Heart right ventricle (tissue), 16 donors: Measurements from ENCODE around the gene NUB1. TPM values are rescaled to one million over a fixed set of nuclear protein-coding genes. Genes with fewer than 3 reads are reported as not detected.

Source experiments
- ATAC-seq, 8 donors: fragments of 200-7000 bp; cut with Tn5 transposase; one replicate each; pipeline ENCODE4 v1.9.1; 2020; ENCODE audit warnings: mild to moderate bottlenecking in 8 of 8, moderate library complexity in 8 of 8, moderate number of reproducible peaks in 1 of 8
- DNase-seq, 2 donors: peaks; one replicate each; pipeline ENCODE4 v3.0.0-alpha.2; 2020
- H3K27ac ChIP-seq, 10 donors: fragments of 200-600 bp; sonication (generic) in 2 of 10; one replicate each; pipeline versions ENCODE4 v1.5.0 to v1.8.0; 2020 to 2022; ENCODE audit warnings: mild to moderate bottlenecking in 3 of 10
- H3K27me3 ChIP-seq, 7 donors: fragments of 200-600 bp; one replicate each; pipeline ENCODE4 v1.8.0; 2021 to 2022; ENCODE audit warnings: mild to moderate bottlenecking in 2 of 7
- H3K36me3 ChIP-seq, 9 donors: fragments of 200-600 bp; sonication (generic) in 1 of 9; one replicate each; pipeline versions ENCODE4 v1.5.0 to v1.8.0; 2020 to 2022; ENCODE audit warnings: mild to moderate bottlenecking in 2 of 9
- H3K4me1 ChIP-seq, 9 donors: fragments of 200-600 bp; sonication (generic) in 1 of 9; one replicate each; pipeline versions ENCODE4 v1.5.0 to v1.8.0; 2020 to 2022; ENCODE audit warnings: mild to moderate bottlenecking in 4 of 9
- H3K4me3 ChIP-seq, 10 donors: fragments of 200-600 bp; sonication (generic) in 2 of 10; one replicate each; pipeline versions ENCODE4 v1.5.0 to v1.8.0; 2020 to 2022; ENCODE audit warnings: mild to moderate bottlenecking in 7 of 10, moderate library complexity in 2 of 10
- H3K9me3 ChIP-seq, 11 donors: fragments of 200-600 bp in 10 of 11; sonication (generic) in 2 of 11; one replicate each; pipeline versions ENCODE4 v1.5.0 to v1.8.0; 2013 to 2022; ENCODE audit warnings: mild to moderate bottlenecking in 2 of 11, control low read depth in 1 of 11, moderate library complexity in 1 of 11
- WGBS, 2 donors: extraction: QIAGEN DNeasy Blood & Tissue Kit; methylation state at CpG; one replicate each; pipeline ENCODE4 v1.1.7; 2013; ENCODE audit warnings: inconsistent platforms in 1 of 2; 5-methylcytosine and 5-hydroxymethylcytosine counted together
- intact Hi-C, 10 donors: fragments of 100-400 bp; cut with DNase I; formaldehyde crosslinking; loops; one replicate each; pipeline versions ENCODE4 v1.11.1 to v1.14.2; 2022
- polyA plus RNA-seq, 2 donors: library from polyadenylated mRNA; stranded (reverse); fragments of 200-250 nt; gene quantifications; one replicate each; pipeline ENCODE4 v1.2.3, GENCODE V29; 2013
- total RNA-seq, 10 donors: library from RNA; stranded (reverse); fragmentation: NEBNext Ultra II Directional in 3 of 10; extraction: Animal tissue kit (Norgen Biotek cat#: 25700) in 3 of 10; gene quantifications; one replicate each; pipeline versions ENCODE4 v1.2.1 to v1.2.4, GENCODE V29; 2021 to 2023
- TF ChIP-seq, protein P1 (sequence below), 9 donors: fragments of 200-600 bp; sonication (generic) in 2 of 9; IDR thresholded peaks; one replicate each; pipeline versions ENCODE4 v1.5.0 to v1.8.0; 2021 to 2022; ENCODE audit warnings: antibody characterized with exemption in 9 of 9, mild to moderate bottlenecking in 5 of 9, moderate library complexity in 1 of 9
- donor health status: Arrhythmogenic right ventricular cardiomyopathy.
- donor health status: ischemic (EF 13 %, LVEDD 7.1; RV severe dilation, severe dysfunction).
- donor health status: healthy with polysubstance abuse.
- donor health status: DM: no; HTN: yes; CAD: no.
- donor health status: DM: no; HTN: no; CAD: no.
- donor health status: ischemic (EF 25% LVEDD 6.9; RV normal size, moderate dysfunction).
- donor health status: ischemic (EF 25% LVEDD 5.7; RV mildly dilated, moderate dysfunction).
- donor health status: healthy.
- donor health status: DM: yes; HTN: yes; CAD: no.
- donor health status: Ischemic cardiomyopathy.
- donor health status: ischemic (EF 35%, LVEDD 5.7; RV mildly dilated, moderate dysfunction).
- donor health status: nonischemic (EF 11% LVEDD 7.7; RV severe dilation, severe dysfunction).
- donor health status: DM: yes; HTN: yes; CAD: no.
- donor health status: PGD.
- donor health status: ischemic (EF 29% LVEDD 5.4; RV normal size, mild dysfunction).
- donor health status: nonischemic (EF 23%, LVEDD 6.1; RV moderate dilation, normal function).

NUB1 gene
- total and polyA plus RNA-seq, 12 donors, result 22.6 to 53.0 (median 41.6) TPM

DNA sequence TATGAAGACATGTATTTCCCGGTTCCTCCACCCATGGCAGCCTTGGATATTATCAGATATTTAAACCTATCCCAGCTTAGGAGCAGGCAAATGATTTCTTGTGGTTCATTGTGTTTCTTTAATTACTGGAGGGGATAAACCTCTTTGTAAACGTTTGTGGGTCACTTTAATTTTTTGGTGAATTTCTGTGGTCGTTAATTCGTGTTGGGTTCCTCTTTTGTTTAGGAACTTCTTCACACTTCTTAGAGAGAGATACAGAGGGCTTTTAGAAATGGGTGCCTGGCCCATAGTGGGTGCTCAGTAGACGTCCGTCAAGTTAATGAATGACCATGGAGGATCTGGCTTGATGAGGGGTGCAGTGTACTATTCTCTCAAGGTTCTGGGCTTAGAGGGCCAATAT lies 27.2 kb upstream of the NUB1 start:
- no peak for DNase-seq
- peak overlapping the region in 1 of 10 donors; percentile 21 for H3K27ac ChIP-seq
- ATAC-seq, result no peak
- WGBS, 2 donors, result 63 to 74% methylated on average over 6 of the region's 6 CpGs
- no peaks in the 10 kb centered on the region for H3K27me3 ChIP-seq
- peaks cover 0 to 18% (median 5%) of the 10 kb centered on the region in 11 donors for H3K9me3 ChIP-seq
- intact Hi-C loops, result loop anchor here in 6 of 10 donors (2.0 to 5.0 kb wide), 4 partner anchors 36 to 134 kb away; no protein-coding TSS in a partner anchor
- no peak overlapping the region for H3K4me3 ChIP-seq
- no peaks in the 10 kb centered on the region for H3K36me3 ChIP-seq
- TF ChIP-seq, protein P1, sequence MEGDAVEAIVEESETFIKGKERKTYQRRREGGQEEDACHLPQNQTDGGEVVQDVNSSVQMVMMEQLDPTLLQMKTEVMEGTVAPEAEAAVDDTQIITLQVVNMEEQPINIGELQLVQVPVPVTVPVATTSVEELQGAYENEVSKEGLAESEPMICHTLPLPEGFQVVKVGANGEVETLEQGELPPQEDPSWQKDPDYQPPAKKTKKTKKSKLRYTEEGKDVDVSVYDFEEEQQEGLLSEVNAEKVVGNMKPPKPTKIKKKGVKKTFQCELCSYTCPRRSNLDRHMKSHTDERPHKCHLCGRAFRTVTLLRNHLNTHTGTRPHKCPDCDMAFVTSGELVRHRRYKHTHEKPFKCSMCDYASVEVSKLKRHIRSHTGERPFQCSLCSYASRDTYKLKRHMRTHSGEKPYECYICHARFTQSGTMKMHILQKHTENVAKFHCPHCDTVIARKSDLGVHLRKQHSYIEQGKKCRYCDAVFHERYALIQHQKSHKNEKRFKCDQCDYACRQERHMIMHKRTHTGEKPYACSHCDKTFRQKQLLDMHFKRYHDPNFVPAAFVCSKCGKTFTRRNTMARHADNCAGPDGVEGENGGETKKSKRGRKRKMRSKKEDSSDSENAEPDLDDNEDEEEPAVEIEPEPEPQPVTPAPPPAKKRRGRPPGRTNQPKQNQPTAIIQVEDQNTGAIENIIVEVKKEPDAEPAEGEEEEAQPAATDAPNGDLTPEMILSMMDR (IDR thresholded peaks at IDR 0.05), result no peak
- H3K4me1 ChIP-seq, result peaks cover 0 to 12% (median 3%) of the 10 kb centered on the region in 9 donors

DNA sequence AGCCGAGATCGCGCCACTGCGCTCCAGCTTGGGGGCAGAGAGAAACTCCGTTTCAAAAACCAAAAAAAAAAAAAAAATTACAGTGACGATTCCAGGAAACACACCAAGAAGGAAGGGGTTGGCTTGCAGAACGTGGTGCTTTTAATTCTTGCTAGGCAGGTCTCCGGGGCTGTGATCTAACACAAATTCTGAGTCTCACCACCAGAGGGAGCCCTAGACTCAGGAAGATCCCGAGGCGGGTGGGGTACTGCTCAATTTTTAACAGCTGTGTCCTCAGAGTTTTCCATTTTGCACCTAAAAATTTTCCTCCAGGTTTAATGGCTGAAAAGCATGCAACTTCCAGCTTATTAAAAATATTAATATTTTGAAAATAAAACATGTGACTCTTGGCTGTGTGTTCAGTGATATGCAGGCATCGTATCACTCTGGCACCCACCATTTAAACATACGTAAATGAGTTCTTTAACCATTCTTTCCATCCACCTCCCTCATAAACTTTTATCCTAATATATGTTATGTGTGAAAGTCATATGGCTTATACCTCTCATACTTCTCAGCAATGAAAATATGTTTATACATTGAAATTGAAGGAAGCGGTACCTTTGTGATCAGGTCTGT lies 26.5 kb upstream of the NUB1 start:
- H3K9me3 ChIP-seq, result peaks cover 0 to 26% (median 5%) of the 10 kb centered on the region in 11 donors
- no peaks in the 10 kb centered on the region for H3K36me3 ChIP-seq
- H3K27me3 ChIP-seq, result no peaks in the 10 kb centered on the region
- H3K4me3 ChIP-seq, result no peak overlapping the region
- TF ChIP-seq, protein P1 (IDR thresholded peaks at IDR 0.05), result peak; percentile 62 to 92 (median 84)
- ATAC-seq, result peak in 7 of 8 donors; percentile 53 to 89 (median 78)
- intact Hi-C loops, result loop anchor here in 9 of 10 donors (1.0 to 5.0 kb wide), 5 partner anchors 35 to 134 kb away; no protein-coding TSS in a partner anchor
- peak in 1 of 2 donors; percentile 79 for DNase-seq
- 23 to 29% methylated on average over 13 of the region's 13 CpGs for WGBS, 2 donors
- H3K4me1 ChIP-seq, result peaks cover 0 to 12% (median 3%) of the 10 kb centered on the region in 9 donors
- no peak overlapping the region for H3K27ac ChIP-seq

DNA sequence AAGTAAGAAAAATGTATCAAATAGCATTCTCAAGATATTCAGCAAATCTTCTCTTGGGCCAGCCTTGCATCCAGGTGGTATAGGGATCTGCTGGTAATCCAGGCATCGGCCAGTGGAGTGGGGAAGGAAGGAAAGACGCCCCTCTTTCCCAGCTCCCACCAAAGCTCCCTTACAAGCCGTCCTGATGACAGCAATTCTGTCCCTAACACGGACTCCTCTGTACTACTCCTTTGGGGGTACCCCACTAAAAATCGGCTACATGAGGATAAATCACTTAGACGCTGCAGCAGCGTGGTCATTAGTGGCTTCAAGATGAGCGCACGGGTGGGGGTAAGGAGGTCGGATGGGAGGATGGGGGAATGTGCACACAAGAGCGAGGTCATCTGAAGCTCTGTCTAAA lies 24.7 kb upstream of the NUB1 start:
- H3K27ac ChIP-seq, result no peak overlapping the region
- WGBS, 2 donors, result 68 to 77% methylated on average over 11 of the region's 11 CpGs
- H3K36me3 ChIP-seq, result no peaks in the 10 kb centered on the region
- no peak for ATAC-seq
- no peaks in the 10 kb centered on the region for H3K27me3 ChIP-seq
- H3K9me3 ChIP-seq, result peaks cover 0 to 22% (median 0%) of the 10 kb centered on the region in 11 donors
- H3K4me3 ChIP-seq, result no peak overlapping the region
- peaks cover 0 to 12% (median 3%) of the 10 kb centered on the region in 9 donors for H3K4me1 ChIP-seq
- DNase-seq, result no peak
- intact Hi-C loops, result loop anchor here in 3 of 10 donors (5.0 kb wide), 2 partner anchors 35 to 130 kb away; no protein-coding TSS in a partner anchor
- TF ChIP-seq, protein P1 (IDR thresholded peaks at IDR 0.05), result no peak

DNA sequence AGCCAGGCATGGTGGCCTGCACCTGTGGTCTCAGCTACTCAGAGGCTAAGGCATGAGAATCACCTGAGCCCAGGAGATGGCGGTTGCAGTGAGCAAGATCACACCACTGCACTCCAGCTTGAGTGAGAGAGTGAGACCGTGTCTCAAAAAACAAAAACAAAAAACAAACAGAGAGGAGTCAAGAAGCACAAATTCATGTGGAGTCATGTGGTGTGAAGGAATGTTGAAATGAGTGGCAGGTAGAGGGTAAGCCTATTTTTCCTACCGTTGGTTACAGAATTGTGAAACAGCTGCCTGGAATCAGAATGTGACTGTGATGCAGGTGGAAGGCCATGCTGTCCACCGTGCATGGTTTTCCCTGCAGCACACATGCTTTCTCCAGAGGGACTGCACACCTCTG lies 23.7 kb upstream of the NUB1 start:
- Histone ChIP-seq H3K36me3 (no peaks in the 10 kb centered on the region), H3K27me3 (no peaks in the 10 kb centered on the region), H3K4me1 (peaks cover 0 to 12% (median 3%) of the 10 kb centered on the region in 9 donors), H3K4me3 (no peak overlapping the region), H3K27ac (no peak overlapping the region), H3K9me3 (peaks cover 0 to 20% (median 0%) of the 10 kb centered on the region in 11 donors)
- no peak for DNase-seq
- 75 to 80% methylated on average over 4 of the region's 4 CpGs for WGBS, 2 donors
- ATAC-seq, result no peak
- TF ChIP-seq, protein P1 (IDR thresholded peaks at IDR 0.05), result no peak
- intact Hi-C loops, result loop anchor here in 3 of 10 donors (5.0 kb wide), 2 partner anchors 34 to 129 kb away; no protein-coding TSS in a partner anchor
